SKM-1 (cell line): ENCODE results near the gene ATP2B2.

Source experiments
- DNase-seq: peaks from one replicate; lab custom pipeline; 2025; ENCODE audit not compliant: unreplicated experiment; lab: John Stamatoyannopoulos, UW

Gene ATP2B2

GRCh38 chr3:10286133-10286524 lies 219.3 kb downstream of the ATP2B2 start:
- DNase-seq, result no peak

DNA sequence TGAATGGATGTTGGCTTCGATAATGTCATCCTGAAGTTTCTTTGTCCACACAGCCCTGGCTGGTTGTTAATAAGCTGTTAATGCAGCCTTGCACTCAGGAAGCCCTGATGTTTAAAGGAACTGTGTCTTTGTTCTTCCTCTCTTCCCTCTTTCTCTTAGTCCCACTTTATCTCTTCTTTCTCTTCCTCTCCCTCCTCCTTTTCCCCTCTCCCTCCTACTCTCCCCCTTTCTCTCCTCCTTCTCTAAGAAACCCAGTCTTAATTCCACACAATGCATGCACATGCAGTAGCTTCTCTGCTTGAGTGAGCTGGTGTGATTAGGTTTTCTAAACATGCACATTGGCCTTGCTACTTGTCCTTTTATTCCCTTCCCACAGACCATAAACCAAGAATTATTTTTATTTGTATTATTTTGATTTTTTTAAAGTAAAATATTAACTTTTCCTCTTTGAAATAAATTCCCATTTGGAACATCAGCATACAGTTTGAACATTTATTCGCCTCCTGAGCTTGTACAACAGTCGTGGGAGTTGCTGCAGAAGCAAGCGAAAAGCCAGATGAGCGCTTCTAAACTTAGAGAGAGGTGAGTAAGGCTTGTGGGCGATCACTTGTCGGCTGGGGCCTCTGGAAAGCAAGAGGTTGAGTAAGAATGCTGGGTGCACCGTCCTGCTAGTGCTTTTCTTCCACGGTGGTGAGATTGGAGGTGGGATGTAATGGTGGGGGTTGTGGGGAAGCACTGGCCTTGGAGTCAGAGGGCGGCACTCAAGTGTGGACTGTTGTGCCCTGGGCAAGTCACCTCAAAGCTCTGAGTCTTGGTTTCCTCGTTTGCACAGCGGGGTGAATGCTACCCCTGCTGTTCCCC lies 219.9 kb downstream of the ATP2B2 start:
- no peak for DNase-seq

DNA sequence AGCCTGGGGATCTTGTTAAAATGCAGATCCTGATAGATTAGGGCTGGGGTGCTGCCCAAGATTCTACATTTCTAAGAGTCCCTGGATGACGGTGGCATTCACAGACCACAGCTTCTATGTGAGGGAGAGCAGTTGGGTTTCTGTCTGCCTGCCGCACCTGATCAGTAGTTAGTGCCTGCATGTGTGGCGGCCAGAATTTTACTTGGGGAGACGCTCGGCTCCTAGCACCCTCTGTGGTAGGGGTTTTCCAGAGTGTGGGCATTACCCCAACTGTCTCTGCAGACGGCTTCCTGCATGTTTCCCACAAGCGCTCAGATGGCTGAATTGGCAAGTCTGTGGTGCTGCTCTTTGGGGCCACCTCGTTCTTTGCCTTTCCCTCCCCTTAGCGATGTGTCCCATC lies 220.9 kb downstream of the ATP2B2 start:
- no peak for DNase-seq

DNA sequence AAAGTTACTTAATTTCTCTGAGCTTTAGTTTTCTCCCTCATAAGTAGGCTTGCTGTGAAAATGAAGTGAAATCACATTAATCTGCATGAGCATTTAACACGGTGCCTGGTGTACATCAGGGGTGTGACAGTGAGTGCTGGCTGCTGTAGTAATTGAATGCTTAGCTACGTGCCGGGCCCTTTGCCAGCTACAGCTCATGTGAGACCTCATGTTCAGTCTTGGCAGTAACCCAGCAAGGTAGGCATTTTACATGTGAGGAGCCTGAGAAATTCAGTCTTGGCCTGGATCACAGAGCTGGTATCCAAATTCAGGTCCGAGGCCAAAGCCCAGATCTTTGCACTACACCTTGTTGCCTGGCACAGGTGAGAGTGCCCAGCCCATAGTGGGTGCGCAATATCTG lies 221.7 kb downstream of the ATP2B2 start:
- no peak for DNase-seq

DNA sequence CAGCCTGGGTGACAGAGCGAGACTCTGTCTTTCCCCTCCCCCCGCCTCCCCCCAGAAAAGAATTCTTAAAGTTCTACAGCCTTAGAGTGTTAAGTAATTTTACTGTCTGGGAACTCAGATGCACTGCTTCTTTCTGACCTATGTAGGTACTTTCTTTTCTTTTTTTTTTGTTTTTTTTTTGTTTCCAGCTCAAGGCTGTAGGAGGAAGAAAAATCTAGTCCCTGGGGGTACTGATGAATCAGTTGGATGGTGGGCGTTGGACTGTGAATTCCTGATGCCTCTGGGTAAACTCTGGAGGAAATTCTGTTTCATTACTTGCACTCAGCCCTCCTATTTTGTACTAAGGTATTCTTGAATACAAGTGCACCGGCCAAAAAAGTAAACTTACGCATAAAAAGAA lies 223.4 kb downstream of the ATP2B2 start:
- no peak for DNase-seq

GRCh38 chr3:10280571-10280970 lies 224.8 kb downstream of the ATP2B2 start:
- DNase-seq, result no peak

- no peak for DNase-seq
These were observed 225.2 kb downstream of the ATP2B2 start for GRCh38 chr3:10280177-10280529.

- no peak for DNase-seq
These were observed 225.8 kb downstream of the ATP2B2 start for GRCh38 chr3:10279384-10280176.

DNA sequence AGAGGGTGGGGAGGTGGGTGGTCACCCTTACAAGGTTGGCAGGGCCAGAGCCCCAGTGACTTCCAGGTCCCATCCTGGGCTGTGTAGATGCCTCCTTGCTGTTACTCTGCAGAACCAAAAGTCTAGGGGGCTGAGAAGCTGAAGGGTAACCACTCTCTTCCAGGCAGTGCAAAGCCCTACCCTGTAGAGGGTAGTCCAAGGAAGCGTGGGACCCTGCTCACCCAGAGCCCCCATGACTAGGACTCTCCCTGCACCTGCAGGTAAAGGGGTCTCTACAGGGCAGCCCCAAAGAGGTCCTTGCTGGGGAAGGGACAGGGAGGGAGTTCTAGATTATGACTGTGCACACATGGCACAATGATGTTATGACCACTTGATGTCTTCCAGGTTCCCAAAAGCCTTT lies 226.9 kb downstream of the ATP2B2 start:
- DNase-seq, result no peak

DNA sequence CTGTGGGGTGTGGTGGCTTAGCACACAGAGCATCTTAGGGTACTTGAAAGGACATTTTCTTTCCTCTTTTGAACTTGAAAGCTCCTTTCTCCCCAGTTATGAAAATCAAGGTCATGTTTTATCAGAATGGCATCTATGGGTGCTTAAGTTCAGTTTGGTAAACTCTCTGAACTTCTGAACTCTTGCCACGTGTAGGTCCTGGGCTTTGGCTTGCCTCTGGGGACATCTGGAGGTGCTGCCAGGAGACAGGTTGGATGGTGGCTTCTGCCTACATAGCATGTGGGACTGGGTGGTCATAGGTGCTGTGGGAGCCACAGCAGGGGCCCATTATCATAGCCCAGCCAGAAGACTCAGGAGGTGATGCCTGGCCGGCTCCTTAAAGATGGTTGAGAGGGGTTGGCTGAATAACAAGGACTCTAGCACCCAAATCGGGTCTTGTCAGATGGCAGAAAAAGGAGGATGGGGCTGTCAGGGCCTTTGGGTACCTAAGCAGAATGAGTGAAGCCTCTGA lies 228.2 kb downstream of the ATP2B2 start:
- no peak for DNase-seq

GRCh38 chr3:10274601-10275000 lies 230.8 kb downstream of the ATP2B2 start:
- no peak for DNase-seq
